ENCODE measurements around the gene DNAH17.

Gene DNAH17

GRCh38 chr17:78428836-78429617 is 148.2 kb downstream of the DNAH17 start:
- no peak for DNase-seq (ENCODE audit: low spot score)

DNA sequence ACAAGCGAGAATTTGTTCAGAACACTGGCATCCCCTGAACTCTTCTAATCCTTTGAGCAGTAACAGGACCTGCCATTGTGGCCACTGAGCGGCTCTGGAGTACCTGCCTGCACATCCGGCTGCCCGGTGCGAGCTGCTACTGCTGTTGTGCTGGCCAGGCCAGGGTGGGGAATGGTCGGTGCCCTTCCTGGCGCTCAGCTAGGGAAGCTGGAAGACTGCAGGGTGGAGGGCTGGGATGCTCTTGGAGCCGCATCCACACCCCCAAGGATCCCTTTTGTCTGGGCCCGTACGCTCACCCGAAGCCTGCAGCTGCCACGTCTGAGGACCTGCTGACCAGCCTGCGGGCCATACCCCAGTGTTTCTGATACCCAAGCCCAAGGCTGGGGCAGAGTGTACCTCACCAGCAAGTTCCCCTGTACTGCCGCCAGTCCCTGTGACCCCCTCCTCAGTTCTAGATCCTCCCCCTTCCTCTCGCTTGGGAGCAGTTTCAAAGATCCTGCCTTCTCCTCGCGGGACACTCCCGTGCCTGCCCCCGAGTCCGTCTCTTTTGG is 149.1 kb downstream of the DNAH17 start:
- no peak for DNase-seq (ENCODE audit: low spot score)

GRCh38 chr17:78427140-78427539 is 150.1 kb downstream of the DNAH17 start:
- DNase-seq (ENCODE audit: low spot score), result no peak

- no peak for DNase-seq (ENCODE audit: low spot score)
Measured at GRCh38 chr17:78426293-78426879, 150.8 kb downstream of the DNAH17 start.

- no peak for DNase-seq (ENCODE audit: low spot score)
Measured at GRCh38 chr17:78425429-78425828, 151.8 kb downstream of the DNAH17 start.

DNA sequence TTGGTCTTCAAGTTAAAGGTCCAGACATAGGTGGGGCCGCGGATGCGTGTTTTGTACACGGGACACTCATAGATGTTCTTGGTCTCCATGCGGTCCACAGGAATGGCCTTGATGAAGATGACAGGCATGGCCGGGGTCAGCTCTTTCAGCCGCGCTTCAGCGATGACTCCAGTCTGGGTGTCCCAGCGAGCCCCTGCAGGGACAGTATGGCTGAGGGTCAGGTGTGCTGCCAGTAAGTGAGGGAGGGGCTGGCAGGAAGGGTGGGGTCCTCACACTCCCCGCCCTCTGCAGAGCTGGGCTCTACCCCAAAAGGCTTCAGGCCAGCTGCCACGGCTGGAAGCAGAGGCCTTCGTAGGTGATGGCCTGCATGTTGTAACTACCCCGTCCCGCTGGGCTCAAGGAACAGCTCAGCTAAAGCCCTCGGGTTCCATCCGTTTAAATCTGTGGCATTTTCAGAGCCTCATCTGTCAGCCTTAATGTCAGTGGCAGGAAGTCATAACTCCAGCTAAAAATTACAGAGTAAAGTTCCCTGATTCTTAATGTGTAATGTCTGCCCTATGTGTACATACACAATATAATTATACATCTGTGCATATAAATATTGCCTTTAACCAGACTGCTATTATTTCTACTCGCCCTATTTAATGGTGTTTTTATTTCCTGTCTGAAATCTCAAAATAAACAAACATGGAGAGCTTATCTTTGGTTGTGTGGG is 153.1 kb downstream of the DNAH17 start:
- DNase-seq (ENCODE audit: low spot score), result no peak

GRCh38 chr17:78422872-78423588 is 154.2 kb downstream of the DNAH17 start:
- no peak for DNase-seq (ENCODE audit: low spot score)

GRCh38 chr17:78422267-78422605 is 155.0 kb downstream of the DNAH17 start:
- DNase-seq (ENCODE audit: low spot score), result no peak

DNA sequence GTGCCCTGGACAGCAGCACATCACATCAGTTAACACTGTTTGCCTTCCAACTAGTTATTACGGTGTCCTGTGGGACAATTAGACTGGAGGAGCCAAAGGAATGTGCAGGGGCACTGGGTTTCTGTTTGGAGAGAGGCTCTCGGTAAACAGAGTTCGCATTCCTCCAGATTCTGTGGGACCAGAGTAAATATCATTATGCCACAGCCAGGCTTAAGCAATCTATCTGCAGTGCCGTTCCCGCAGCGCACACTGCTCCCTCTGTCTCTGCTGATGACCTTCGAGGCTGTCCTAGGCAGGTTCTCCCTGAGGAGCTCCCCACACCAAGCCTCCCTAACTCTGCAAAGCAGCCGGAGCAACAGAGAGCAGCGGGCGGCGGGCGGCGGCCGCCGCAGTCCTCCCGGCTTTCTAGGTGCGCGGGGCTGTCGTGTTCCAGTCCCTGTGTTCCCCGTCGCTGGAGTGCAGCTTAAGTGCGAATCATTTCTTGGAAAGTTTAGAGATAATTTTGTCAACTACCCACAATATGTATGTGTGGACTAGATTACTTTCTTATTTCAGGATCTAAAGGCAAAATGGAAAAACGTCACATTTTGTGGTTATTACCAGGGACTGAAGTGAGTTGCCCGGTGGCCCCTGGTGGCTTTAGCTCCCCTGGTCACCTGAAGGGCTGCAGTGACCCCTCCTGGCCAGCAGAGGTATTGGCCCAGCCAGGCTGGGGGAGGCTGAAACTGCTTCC is 155.5 kb downstream of the DNAH17 start:
- DNase-seq (ENCODE audit: low spot score), result peak; percentile 89

- DNase-seq (ENCODE audit: low spot score), result no peak
Measured at GRCh38 chr17:78421084-78421533, 156.1 kb downstream of the DNAH17 start.

GRCh38 chr17:78419970-78420815 is 157.0 kb downstream of the DNAH17 start:
- DNase-seq (ENCODE audit: low spot score), result no peak

DNA sequence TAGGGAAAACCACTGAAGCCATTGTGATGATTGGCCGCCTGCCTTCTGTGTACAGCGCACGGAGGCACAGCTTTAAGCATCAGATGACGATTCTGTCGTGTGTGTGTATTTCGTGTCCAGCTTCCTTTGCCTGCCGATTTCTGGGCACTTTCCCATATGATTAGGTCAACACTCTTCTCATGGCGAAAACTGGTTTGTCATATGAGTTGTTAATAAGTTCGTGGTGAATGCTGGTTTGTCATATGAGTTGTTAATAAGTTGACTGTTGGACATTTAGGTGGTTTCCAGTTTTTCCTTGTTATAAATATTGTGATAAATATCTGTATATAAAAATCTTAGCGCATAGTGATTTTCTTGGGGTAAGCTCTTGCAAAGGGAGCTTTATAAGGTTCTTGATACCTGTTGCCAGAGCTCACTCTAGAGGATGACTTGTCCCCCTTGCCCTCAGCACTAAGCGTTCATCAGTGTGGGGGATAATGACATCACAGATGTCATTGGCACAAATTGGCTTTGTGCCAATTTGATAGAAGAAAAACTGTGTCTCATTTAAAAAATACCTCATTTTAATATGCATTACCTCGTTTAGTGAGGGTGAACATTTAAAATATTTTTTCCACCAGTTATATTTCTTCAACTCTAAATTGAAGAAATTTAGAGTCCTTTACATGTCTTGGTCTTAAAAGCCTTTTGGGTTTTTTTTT is 158.7 kb downstream of the DNAH17 start:
- no peak for DNase-seq (ENCODE audit: low spot score)

DNA sequence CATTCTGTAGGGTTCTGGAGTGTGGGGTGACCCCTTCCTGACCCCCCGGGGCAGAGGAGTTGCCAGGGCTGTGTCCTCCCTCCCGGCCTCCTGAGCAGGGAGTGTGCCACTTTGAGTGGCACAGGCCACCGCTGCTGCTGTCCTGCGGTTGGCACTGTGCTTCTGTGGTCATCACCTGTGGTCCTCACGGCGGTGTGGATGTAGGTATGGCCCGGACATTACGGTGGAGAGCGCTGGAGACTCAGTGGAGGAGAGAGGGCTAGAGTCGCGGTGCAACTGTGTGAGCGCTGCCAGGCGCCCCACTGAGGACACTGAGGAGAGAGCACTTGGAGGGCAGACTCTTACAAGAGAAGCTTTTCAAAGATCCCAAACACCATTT is 159.7 kb downstream of the DNAH17 start:
- DNase-seq (ENCODE audit: low spot score), result no peak

DNA sequence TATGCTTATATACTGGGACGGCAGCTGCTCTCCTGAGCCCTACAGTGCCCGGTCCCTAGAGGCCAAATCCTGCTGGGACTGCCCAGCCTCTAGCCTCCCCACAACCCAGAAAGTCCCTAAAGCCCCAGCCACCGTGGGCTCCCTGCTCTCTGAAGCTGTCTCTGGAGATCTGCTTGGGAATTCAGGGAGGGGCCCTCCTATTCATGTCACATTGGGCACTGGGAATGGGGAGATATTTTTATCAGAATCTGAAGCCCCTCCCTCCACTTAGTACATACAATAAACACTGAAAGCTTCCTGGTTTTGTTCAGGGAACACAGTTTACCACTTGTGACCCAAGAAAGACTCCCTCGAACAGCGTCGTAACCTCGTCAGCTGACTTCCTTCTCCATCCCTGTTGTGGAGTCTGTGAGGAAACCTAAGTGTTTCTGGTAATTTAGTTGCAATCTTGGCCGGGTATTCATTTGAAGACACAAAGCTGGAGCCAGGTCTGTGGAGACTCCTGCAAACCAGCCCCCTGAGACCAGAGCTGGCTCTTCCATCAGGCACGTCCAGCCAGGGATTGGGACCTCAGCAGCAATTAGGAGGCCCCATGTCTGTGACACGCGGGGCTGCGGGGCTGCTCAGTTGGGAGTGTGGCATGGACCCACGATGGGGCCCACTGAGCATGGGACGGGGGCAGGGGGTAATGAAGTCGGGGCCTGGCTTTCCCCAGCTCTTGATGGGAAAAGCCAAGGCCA is 160.2 kb downstream of the DNAH17 start:
- DNase-seq (ENCODE audit: low spot score), result no peak

GRCh38 chr17:78415821-78416711 is 161.1 kb downstream of the DNAH17 start:
- no peak for DNase-seq (ENCODE audit: low spot score)

GRCh38 chr17:78414178-78415162 is 162.7 kb downstream of the DNAH17 start:
- no peak for DNase-seq (ENCODE audit: low spot score)

GRCh38 chr17:78412403-78412802 is 164.8 kb downstream of the DNAH17 start:
- no peak for DNase-seq (ENCODE audit: low spot score)
